HG03571 (cell line): Measurements from ENCODE around the gene POGK.
"Not testable (repeated sequence)": the region's sequence is repeated elsewhere in the genome, so short reads cannot be mapped to it uniquely, and the experiment has no call there.

ENCODE experiments used
- ATAC-seq: cut with Tn5 transposase; IDR thresholded peaks from one replicate; pipeline ENCODE4 v1.9.1; 2021; ENCODE audit not compliant: unreplicated experiment

Gene POGK, protein sequence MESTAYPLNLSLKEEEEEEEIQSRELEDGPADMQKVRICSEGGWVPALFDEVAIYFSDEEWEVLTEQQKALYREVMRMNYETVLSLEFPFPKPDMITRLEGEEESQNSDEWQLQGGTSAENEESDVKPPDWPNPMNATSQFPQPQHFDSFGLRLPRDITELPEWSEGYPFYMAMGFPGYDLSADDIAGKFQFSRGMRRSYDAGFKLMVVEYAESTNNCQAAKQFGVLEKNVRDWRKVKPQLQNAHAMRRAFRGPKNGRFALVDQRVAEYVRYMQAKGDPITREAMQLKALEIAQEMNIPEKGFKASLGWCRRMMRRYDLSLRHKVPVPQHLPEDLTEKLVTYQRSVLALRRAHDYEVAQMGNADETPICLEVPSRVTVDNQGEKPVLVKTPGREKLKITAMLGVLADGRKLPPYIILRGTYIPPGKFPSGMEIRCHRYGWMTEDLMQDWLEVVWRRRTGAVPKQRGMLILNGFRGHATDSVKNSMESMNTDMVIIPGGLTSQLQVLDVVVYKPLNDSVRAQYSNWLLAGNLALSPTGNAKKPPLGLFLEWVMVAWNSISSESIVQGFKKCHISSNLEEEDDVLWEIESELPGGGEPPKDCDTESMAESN

GRCh38 chr1:166838766-166839599 is at the start of gene POGK:
TSS of gene POGK (plus strand) at chr1:166839475. CDS start at chr1:166840957, 1,482 bp downstream.
- ATAC-seq = peak; percentile 97

DNA sequence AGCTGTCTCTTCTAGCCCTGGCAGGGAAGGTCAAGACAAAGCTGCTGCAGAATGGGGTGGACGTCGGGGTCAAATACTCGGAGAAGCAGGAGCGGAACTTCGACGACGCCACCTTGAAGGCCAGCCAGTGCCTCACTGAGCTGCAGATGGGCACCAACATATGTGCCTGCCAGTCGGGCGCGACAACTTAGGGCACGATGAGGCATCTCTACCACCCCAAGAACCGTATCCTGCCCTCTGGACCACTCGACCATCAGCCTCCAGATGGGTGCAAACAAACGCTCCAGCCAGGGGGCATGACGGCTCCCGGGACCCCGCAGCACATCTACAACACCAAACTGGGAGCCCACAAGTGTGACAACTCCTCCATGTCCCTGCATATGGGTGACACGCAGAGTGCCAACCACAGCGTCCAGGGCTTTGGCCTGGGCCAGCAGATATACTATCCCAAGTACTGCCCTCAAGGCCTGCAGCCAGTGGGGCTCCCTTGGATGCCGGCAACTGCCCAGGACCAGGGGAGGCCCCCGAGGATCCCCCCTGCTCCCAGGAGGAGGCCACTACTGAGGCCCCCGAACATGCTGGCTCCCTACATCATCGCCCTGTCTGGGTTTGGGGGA is 42.5 kb upstream of the POGK start:
- ATAC-seq = no peak

- ATAC-seq = no peak
Observed at GRCh38 chr1:166808952-166809351, 30.3 kb upstream of the POGK start.

DNA sequence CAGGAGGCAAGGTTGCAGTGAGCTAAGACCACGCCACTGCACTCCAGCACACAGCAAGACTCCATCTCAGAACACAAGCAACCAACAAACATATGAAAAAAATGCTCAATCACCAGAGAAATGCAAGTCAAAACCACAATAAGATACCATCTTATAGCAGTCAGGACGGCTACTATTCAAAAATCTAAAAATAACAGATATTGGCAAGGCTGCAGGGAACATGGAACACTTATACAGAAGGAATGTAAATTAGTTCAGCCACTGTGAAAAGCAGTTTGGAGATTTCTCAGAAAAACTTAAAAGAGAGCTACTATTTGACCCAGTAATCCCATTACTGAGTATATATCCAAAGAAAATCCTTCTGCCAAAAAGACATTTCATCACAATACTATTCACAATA is 27.6 kb upstream of the POGK start:
- no peak for ATAC-seq

- no peak for ATAC-seq
Observed at GRCh38 chr1:166813508-166814223, 25.6 kb upstream of the POGK start.

DNA sequence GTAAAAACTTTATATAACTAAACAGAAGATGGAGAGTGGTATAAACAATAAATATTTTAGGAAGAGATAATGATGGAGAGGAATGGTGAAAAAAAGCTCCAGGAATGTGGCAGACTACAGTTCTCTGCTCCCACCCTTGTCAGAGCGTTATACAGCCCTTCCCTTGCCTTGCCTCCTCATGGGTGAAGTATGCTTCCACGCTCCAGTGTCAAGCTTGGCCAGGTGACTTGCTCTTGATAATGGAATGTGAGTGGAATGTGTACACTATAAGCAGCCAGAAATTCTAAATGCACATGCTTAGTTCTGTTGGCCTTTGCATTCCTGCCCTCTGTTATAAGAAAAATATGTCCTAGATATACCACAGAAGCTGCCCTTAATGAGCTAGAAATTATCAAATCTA is 24.7 kb upstream of the POGK start:
- no peak for ATAC-seq

GRCh38 chr1:166819974-166820373 is 19.3 kb upstream of the POGK start:
- no peak for ATAC-seq

GRCh38 chr1:166822385-166822784 is 16.9 kb upstream of the POGK start:
- ATAC-seq = no peak

GRCh38 chr1:166827426-166827825 is 11.8 kb upstream of the POGK start:
- no peak for ATAC-seq

DNA sequence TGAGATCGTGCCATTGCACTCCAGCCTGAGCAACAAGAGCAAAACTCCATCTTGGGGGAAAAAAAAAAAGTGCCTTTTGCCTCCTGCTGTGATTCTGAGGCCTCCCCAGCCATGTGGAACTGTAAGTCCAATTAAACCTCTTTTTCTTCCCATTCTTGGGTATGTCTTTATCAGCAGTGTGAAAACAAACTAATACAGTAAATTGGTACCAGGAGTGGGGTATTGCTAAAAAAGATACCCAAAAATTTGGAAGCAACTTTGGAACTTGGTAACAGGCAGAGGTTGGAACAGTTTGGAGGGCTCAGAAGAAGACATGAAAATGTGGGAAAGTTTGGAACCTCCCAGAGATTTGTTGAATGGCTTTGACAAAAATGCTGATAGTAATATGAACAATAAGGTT is 9.5 kb upstream of the POGK start:
- ATAC-seq = not testable (repeated sequence)

- no peak for ATAC-seq
Observed at GRCh38 chr1:166836733-166837132, 2.5 kb upstream of the POGK start.

GRCh38 chr1:166839600-166840308 is 479 bp downstream of the POGK start:
- peak; percentile 26 for ATAC-seq

DNA sequence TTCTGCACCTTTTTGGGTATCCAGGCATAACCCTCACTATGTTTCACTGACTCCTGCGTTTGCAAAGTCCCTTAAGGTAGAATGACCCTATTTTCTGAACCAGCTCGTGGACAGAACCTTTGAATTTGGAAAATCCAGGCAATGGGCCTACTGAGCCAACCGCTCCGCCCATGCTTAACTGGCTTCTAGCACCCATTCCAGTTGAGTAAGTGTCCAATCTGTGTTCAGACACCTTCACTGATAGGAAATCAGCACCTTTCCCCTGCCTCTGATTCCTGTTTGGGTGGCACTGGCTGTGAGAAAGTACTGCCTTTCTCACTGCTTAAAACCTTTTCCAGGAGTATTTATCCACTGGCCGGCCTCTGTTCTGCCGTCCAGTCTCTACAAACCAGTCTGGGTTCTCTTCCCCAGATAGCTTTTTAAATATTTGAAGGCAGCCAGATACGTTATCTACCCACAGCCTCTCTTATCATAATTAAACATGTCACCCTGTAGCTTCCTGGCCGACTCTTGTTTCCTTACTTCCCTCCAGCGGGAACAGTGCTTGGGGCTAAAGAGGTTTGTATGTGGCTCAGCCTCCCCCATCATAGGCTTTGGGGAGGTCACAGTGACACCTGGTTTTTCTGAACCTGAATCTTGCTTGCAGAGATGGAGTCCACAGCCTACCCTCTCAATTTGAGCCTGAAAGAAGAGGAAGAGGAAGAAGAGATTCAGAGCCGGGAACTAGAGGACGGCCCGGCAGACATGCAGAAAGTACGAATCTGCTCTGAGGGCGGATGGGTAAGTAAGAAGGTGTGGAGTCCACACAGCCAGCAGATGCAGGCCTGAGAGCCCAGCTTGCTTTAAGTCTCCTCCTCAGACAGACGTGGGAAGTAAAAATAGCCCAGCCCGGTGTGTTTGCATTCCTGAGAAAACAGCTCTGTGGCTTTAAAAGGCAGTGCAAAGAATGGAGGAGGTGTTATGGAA is 1.3 kb downstream of the POGK start:
- ATAC-seq = no peak

GRCh38 chr1:166843322-166843721 is 4.0 kb downstream of the POGK start:
- no peak for ATAC-seq

DNA sequence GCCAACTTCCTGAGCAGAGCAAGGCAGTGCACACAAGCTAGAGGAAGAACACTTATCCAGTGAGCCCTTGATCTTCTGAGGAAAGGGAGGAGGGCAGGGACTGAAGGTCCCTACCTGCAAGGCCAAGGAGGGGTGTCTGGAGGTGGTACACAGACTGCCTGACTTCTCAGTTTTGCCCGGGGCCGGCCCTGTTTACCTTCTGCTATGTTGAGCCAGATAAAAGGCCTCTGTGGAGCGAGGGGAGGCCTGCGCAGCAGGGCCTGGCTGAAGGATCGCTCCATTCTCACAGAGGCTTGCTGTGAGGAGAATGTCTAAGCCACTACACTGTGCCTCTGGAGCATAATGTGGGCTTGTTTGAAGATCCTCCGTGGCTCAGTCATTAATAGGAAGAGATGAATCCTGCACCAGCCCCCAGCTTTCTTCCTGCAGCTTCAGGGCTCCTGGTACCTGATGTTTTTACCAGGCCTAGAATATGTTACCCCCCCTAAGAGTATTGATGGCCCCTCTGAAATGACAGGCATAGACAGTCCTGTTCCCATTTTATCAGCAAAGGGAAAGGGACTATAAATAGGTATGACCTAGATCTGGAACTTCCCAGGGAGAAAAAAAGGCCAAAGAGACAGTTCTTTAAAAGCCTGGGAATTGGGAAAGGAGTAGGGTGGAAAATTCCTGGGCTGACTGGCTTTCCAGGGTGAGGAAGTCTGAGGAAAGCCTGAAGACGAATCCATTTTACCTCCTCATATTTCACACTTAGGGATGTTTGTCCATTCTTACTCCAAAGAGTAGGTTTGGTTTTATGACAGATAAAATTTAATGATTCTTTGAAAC is 4.7 kb downstream of the POGK start:
- no peak for ATAC-seq

DNA sequence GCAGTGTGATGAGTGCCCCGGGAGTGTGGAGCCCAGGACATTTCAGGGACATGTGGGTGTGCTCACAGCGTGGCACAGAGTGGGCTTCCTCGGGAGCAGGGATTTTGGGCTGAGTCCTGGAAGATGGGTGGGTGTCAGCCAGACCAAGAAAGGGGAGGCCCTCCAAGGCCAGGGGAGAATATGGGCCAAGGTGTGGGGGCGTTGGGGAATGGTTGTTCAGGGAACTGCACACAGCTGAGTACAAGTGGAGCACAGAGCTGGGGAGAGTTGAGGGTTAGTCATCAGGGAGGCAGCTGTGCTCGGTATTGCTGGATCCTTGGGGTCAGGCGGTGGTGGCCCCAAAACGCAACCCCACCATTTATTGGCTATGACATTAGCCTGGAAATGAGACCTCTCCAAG is 5.5 kb downstream of the POGK start:
- ATAC-seq = no peak

DNA sequence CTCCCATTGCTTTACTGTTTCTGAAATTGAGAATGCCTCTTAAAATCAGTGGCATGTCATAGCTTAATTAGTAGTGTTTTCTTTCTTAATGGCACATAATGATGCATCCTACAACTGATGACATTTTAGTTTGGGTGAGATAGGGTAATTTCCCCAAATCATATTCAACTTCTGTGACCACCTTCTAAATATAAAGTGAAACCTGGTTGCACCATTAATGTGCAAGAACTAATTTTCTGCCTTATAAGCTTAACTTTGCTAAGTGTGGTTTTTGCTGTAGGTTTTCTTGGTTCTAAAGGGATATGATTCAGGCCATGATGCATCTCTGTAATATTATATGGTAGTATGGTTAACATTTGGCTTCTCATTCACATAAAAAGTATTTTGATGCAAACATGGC is 8.9 kb downstream of the POGK start:
- ATAC-seq = no peak

GRCh38 chr1:166849135-166849534 is 9.9 kb downstream of the POGK start:
- no peak for ATAC-seq
